Glutamatergic neuron (in vitro differentiated cells): ENCODE results near the gene HOXD10. TPM values are rescaled to one million over a fixed set of nuclear protein-coding genes. Genes with fewer than 3 reads are reported as not detected.

Experiments used
- DNase-seq: peaks from one replicate; pipeline ENCODE4 v3.0.0; 2022
- H3K27ac Mint-ChIP-seq: one replicate; pipeline ENCODE4 v1.8.0; 2020; ENCODE audit warnings: mild to moderate bottlenecking, mixed read lengths, inconsistent platforms; ENCODE audit not compliant: unreplicated experiment
- H3K27me3 Mint-ChIP-seq: one replicate; pipeline ENCODE4 v1.8.0; 2020; ENCODE audit warnings: mild to moderate bottlenecking, moderate library complexity, mixed read lengths, inconsistent platforms; ENCODE audit not compliant: unreplicated experiment
- H3K36me3 Mint-ChIP-seq: one replicate; pipeline ENCODE4 v1.8.0; 2020; ENCODE audit warnings: mild to moderate bottlenecking, mixed read lengths, inconsistent platforms; ENCODE audit not compliant: unreplicated experiment
- H3K4me1 Mint-ChIP-seq: one replicate; pipeline ENCODE4 v1.8.0; 2020; ENCODE audit warnings: mild to moderate bottlenecking, low read depth, mixed read lengths, inconsistent platforms; ENCODE audit not compliant: unreplicated experiment
- H3K4me3 Mint-ChIP-seq: one replicate; pipeline ENCODE4 v1.8.0; 2020; ENCODE audit warnings: mild to moderate bottlenecking, mixed read lengths, inconsistent platforms; ENCODE audit not compliant: unreplicated experiment
- H3K9me3 Mint-ChIP-seq: one replicate; pipeline ENCODE4 v1.8.0; 2020; ENCODE audit warnings: mild to moderate bottlenecking, moderate library complexity, mixed read lengths, inconsistent platforms; ENCODE audit not compliant: unreplicated experiment
- CTCF ChIP-seq: fragments of 200-600 bp; sonication (generic); IDR thresholded peaks from one replicate; pipeline ENCODE4 v1.5.0; 2021; ENCODE audit not compliant: partially characterized antibody, unreplicated experiment
- total RNA-seq: library from RNA; stranded (reverse); fragmentation: NEBNext Ultra II Directional; extraction: Animal tissue kit (Norgen Biotek cat#: 25700); gene quantifications from one replicate; pipeline ENCODE4 v1.2.1, GENCODE V29; 2021; ENCODE audit not compliant: unreplicated experiment

The HOXD10 gene
- total RNA-seq, 1 donor from 2014 or later: not detected

GRCh38 chr2:176105730-176106580, 10.6 kb upstream of the HOXD10 start:
- Mint-ChIP-seq H3K9me3 (peaks cover 10% of the 10 kb centered on the region), H3K36me3 (no peaks in the 10 kb centered on the region), H3K4me1 (peaks cover 3% of the 10 kb centered on the region), H3K27me3 (peaks cover 54% of the 10 kb centered on the region), H3K4me3 (peak overlapping the region; percentile 76), H3K27ac (no peak overlapping the region)
- no peak for TF ChIP-seq CTCF
- DNase-seq: no peak

GRCh38 chr2:176106581-176107539, 9.7 kb upstream of the HOXD10 start, which contains the start of gene HOXD11:
TSS of gene HOXD11 (plus strand) at chr2:176107280. CDS start at chr2:176107356, 76 bp downstream.
- Mint-ChIP-seq H3K4me1 (peaks cover 3% of the 10 kb centered on the region), H3K27ac (no peak within 1 kb of the TSS), H3K36me3 (no peaks in the 10 kb centered on the region), H3K9me3 (peaks cover 10% of the 10 kb centered on the region), H3K27me3 (peaks cover 55% of the 10 kb centered on the region), H3K4me3 (peak within 1 kb of the TSS; percentile 76)
- TF ChIP-seq CTCF: no peak
- DNase-seq: peak; percentile 57

- H3K27me3 Mint-ChIP-seq: peaks cover 47% of the 10 kb centered on the region
- no peak for TF ChIP-seq CTCF
- peaks cover 3% of the 10 kb centered on the region for H3K4me1 Mint-ChIP-seq
These were observed 8.8 kb upstream of the HOXD10 start for GRCh38 chr2:176107731-176108181.

GRCh38 chr2:176109192-176109901, 7.2 kb upstream of the HOXD10 start:
- Mint-ChIP-seq H3K4me1 (peaks cover 3% of the 10 kb centered on the region), H3K36me3 (peaks cover 4% of the 10 kb centered on the region), H3K9me3 (peaks cover 8% of the 10 kb centered on the region), H3K4me3 (peak overlapping the region; percentile 56), H3K27me3 (peaks cover 47% of the 10 kb centered on the region), H3K27ac (no peak overlapping the region)
- no peak for DNase-seq
- TF ChIP-seq CTCF: peak; percentile 22

More at GRCh38 chr2:176107731-176108181, 8.8 kb upstream of the HOXD10 start:
- Mint-ChIP-seq H3K27ac (no peak overlapping the region), H3K9me3 (peaks cover 10% of the 10 kb centered on the region), H3K36me3 (no peaks in the 10 kb centered on the region), H3K4me3 (no peak overlapping the region)
- no peak for DNase-seq
